GM19328 (cell line): Measurements from ENCODE around the gene RFX3.
A peak's percentile ranks its signal among the peaks of the same experiment; 100 is the strongest.

Experiments
- ATAC-seq: cut with Tn5 transposase; IDR thresholded peaks from one replicate; pipeline ENCODE4 v1.9.1; 2021; ENCODE audit warnings: mild to moderate bottlenecking, moderate library complexity; ENCODE audit not compliant: unreplicated experiment

The RFX3 gene

DNA sequence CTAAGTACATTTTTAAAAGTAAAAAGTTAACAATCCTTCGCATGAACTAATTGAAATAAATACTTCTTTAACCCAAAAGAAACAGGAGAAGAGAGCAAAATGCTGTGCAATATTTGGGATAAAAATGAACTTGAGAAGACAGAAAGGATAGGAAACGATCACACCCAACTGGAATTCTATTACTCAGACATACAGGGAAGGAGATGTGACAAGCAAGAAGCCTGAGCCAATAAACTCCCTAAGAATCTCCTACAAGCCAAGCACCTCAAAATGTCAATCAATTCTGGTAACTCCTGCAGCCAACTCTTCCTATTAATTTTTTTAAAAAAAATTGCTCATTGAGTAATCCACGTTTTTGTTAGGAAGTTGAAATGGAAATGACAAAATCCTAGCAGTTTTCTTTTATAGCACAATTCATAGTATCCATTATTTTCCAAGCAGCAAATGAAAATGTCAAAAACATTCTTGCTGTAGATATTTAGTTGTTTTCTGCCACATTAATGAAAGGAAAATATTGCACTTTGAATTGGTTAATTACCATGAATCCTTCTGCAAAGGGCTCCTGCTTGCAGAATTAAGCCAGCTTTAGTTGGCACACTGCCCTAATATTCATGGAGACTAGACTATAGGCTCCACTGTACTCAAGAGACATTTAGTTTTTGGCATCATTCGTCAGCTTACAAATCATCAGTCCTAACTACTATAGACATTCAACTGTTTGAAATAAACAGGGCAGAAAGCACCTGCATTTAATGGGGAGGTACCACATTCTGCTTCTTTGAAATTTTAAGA lies 89.0 kb downstream of the RFX3 start:
- no peak for ATAC-seq

DNA sequence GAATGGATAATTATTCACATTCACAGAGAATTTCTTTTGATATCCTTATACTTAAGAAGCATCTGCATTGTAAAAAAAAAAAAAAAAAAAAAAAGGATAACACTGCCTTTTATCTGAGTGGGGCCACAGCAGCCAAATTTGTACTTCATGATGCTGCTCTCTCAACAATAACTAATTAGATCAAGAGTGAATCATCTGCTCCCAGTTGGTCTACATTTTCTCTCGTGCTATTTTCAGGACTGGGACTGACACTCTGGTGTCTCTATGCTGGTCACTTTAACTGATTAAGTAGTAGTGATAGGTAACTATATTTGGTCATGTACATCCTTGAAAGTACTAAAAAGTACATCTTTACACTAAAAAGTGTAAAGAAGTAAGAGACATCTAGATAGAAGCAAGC lies 90.1 kb downstream of the RFX3 start:
- ATAC-seq: no peak

DNA sequence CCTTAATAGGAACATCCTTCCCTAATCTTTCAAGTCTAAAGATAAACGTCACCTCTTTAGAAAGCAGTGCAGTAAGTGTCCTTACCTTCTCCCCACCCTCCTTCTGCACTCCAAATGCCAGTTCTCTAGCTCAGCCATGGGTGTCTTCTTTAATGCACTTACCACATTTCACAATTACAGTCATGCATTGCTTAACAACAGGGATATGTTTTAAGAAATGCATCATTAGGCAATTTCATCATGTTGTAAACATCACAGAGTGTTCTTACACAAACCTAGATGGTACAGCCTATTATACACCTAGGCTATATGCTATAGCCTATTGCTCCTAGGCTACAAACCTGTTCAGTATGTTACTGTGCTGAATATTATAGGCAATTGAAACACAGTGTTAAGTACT lies 91.2 kb downstream of the RFX3 start:
- ATAC-seq: no peak

DNA sequence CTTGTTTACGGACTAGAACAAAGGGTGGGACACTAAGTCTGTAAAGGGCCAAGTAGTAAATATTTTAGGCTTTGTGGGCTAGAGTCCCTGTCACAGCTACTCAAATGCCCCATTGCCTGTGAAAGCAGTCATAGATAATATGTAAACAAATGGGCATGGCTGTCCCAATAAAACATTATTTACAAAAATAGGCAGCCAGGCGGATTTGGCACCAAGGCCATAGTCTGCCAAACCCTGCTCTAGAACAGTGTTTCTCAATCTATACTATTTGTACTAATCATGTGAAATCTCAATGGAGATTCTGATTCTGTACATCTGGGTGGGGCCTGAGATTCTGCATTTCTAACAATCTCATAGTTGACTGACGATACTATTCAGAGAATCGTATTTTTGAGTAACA lies 92.0 kb downstream of the RFX3 start:
- ATAC-seq: no peak

DNA sequence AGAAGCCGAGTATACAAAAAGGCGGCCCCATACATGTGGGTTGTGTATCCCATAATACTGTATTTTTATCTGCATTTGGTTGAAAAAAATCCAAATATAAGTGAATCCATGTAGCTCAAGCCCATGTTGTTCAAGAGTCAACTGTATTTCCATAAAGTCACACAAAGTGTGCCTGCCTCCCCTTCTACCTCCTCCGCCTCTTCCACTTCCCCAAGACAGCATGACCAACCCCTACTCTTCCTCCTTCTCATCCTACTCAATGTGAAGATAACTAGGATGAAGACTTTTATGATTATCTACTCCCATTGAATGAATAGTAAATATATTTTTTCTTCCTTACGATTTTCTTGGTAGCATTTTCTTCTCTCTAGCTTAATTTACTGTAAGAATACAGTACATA lies 92.7 kb downstream of the RFX3 start:
- ATAC-seq: no peak

DNA sequence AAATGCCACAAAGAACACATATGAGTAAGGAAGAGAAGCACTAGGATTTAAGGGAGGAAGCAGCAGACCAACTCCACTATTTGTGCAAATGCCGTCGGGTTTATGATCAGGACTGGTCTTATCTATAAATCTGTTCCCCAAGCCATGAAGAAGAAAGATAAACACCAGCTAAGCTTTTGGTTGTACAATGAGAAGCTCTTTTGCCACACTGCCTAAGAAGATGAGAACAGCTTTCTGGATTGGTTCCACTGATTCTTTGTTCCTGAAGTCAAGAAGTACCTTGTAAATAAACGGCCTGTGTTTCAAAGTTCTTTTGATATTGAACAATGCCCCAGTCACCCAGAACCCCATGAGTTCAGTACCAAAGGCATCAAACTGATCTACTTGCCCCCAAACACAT lies 93.9 kb downstream of the RFX3 start:
- ATAC-seq: no peak

DNA sequence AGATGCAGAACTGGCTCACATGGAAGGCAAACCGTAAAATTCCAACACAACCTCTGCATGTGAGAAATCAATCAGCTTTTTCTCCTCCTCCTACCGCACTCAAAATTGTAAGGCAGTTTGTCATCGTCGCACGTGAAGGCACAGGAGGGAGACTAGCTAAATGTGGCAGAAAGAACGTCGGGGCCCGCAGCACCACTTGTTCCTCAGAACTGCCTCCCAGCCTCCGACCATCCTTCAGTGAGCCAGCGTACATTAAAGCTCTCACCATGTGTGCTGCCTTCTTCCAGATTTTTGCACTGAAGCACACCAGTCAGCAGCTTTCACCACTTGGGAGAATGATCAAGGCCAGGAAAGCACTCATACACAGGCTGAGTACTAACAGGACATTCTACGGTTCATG lies 105.9 kb downstream of the RFX3 start:
- ATAC-seq: no peak

DNA sequence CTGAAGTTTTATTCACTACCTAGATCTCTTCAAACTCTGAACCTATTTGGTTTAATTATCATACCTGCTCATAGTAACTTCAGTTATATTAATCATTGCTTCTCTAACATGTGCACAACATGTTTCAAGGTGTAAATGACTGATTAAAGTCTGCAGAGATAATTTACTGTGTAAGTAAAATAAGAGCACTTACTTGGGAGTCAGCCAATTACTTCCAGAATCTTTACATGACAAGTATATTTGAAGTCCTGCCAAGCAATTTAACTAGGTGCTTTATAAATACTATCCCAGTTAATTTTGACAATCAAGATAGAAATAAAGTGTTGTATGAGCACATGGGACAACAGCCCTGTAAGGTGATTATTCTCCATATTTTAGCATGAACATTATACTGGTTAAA lies 109.9 kb downstream of the RFX3 start:
- no peak for ATAC-seq

DNA sequence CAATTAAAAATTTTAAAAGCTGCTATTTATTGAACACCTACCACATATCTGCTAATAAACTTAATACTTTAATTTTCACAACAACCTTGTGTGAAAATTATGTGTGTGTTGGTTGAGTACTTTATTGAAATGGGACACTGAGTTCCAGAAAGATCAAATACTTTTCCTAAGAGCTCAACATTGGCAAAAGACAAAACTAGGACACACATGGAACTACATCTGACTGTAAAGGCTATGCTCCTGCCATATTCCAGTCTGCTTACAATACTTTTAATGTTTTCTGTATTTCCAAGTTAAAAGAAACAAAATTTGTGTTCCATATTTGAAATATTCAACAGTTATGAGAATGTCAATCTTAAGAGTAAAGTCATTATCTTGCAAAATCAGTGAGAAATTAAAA lies 111.8 kb downstream of the RFX3 start:
- no peak for ATAC-seq

DNA sequence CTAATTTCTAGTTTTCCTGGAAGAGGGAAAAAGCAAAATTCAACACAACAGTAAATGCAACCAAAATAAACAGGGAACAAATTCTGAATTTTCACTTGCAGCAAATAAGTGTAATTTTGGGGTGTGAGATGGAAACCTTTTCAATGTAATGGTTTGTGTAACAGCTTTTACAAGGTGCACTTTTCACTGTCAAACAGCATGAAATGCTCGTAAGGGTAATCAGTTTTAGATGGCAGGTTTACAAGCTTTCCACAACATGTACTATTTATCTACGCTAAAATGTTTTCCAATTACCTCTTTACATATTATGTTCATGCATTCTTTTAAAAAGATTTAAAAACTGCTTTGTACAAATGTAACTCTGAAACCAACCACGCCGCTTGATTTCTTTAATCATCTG lies 115.3 kb downstream of the RFX3 start:
- no peak for ATAC-seq

DNA sequence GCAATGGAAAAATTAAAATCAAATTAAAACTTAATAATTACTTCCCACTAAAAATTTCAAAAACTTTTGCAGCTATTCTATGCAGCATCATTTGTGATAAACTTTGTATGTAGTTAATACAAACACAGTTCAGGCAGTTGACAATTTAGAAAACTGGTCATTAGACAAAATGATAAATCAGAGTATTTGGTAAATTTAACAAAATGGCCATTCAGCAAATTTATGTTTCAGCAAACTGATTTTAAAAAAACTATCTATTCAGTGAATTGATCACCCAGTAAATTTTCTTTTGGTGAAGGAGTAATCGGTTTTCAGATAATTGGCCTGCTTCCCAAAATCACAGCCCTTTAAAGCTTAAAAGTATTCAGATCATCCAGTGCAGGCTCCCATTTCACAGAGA lies 116.3 kb downstream of the RFX3 start:
- no peak for ATAC-seq

DNA sequence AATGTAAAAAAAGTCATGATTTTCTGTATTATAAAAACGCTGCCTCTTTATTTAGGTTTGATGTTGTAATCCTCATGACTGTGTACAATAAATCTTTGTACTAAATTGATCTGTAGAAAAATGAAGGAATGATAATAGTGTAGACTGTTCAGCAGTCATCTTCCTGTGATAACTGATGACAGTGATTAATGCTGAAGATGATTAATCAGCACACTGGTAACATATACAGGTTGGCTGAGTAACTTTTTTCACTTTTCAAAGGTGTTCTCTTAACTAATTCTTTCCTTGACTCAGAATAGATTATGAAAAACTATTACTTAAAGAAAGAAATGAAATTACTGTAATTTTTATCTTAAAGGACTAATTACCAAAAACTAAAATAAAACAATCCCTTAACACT lies 122.5 kb downstream of the RFX3 start:
- ATAC-seq: no peak

DNA sequence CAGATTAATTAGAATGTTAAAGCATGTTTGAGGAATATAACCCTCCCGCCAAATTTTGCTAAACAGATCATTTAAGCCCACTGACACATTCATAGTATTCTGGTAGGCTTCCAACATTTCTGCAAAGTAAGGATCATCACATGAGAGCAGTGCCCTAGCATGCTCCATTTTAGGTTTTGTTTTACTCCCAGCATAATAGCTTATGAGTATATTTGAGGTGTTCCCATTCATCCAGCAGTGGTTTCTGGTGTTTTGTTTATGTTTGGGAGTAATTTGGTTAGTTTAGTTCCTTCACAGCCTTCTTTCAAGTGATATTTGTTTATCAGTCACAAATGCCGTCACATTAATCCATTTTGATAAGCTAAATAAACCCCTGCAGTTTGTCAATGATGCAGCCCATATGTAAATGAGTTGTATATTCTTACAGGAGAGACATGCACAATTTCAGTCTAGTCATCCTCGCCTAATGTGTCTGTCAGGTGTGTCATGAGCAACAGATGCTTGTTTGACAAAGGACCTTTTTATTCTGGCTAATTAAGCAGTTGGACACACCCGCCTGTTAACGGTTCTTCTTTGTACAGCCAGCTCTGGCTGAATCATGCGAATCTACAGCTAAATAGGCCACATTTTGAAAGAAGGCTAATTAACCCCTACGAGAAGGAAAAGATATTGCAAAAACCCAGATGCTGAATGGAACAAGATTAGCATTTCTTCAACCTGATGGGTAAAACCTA lies 124.4 kb downstream of the RFX3 start:
- ATAC-seq: no peak

DNA sequence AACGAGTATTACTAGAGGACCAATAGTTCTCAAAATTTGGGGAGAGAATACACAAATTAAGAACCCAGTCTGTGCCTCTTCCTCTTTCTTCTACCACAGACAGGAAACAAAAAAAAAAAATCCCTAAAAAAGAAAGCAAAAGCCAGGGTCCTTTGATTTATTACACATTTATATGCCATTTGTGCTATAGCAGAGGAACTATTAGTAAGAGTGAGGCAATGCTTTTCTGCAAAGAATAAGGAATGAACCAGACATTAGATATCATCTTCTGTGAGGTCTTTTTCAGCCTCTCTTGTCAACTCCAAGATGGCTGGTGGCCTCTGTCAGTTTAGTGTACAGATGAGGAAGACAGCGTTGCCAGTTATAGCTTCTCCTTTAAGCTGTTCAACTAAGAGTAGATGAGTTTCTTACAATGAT lies 127.6 kb downstream of the RFX3 start:
- peak; percentile 73 for ATAC-seq

DNA sequence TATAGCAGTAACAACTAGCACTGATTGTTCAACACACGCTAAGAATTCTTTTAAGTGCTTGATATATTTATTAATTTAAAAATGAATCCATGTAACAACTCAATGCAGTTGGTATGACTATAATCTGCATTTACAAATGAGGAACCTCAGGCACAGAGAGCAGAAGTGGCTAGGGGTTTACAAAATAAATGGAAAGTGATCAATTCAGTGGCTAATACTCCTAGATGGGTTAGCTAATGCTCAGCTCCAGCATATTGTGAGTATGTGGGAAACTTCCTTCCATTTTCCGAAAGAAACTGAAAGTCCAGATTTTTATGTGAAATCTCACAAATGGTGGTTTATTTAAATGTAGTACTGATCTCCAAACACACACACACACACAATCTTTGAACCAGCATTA lies 128.0 kb downstream of the RFX3 start:
- peak; percentile 25 for ATAC-seq

DNA sequence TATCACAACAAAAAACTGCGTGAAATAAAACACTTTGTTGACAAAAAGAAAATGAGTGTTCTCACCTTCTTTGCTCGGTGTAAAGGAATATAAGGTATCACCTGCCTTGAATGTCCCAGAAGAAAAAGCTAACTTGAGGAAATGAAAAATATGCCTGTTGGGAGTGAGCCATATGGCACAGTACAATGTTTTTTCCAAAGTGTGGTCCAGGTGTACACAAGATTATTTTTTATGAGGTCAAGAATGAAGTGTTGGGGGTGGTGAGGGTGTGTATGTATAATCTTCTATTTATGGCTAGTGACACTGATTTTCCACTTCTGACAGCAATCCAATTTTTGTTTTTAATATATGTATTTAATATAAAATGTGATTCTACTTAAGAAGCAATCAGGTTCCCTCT lies 134.4 kb downstream of the RFX3 start:
- no peak for ATAC-seq

DNA sequence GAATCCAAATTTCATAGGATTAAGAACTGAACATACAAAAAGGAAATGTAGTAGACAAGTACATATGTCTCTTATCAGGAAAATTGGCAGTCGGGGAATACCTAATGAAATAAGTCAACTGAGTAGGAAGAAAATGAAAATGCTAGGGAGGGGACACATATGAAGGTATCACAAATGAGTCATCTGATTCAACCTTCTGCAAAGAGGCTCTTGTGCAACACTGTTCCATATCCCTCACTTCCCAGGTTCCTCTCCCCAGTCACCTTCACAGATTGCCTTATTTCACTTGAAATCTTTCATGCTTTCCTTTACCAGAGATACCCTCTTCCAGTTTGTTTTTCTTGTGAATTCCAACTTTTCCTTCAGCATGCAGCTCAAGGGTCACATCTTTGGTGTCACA lies 139.0 kb downstream of the RFX3 start:
- ATAC-seq: no peak

DNA sequence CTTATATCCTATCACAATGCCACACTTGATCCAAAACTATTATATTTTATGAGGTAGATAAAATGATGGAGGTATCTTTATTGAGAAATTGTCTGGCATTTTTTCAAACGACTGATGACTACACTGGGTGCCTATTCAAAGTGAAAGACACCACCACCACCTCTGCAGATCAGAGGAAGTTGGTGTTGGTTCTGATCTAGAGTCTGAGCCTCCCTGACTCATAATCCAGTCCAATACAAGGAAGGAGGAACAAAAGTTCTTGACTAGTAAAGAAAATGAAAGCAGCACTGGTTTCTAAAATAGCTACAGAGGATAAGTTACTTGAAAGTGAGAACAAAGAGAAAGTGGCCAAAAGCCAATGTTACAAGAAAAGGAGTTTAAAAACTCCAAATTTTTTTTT lies 139.9 kb downstream of the RFX3 start:
- no peak for ATAC-seq

DNA sequence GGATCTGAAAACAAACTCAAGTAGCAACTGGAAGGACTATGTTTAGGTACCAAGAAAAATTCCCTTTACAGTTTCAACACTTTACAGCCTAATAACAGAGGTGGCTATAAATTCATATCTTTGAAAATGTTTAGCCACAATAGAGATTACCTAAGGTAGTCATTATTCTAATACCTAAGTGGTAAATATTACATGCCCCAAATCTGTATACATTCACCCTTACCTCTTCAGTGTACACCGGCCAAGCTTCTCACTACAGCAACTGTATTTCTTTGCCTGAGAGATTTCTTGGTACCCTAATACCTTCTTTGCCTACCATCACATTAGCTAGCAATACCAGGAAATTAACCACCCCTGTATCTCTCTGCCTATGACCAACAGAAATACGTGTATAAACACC lies 154.0 kb downstream of the RFX3 start:
- no peak for ATAC-seq

DNA sequence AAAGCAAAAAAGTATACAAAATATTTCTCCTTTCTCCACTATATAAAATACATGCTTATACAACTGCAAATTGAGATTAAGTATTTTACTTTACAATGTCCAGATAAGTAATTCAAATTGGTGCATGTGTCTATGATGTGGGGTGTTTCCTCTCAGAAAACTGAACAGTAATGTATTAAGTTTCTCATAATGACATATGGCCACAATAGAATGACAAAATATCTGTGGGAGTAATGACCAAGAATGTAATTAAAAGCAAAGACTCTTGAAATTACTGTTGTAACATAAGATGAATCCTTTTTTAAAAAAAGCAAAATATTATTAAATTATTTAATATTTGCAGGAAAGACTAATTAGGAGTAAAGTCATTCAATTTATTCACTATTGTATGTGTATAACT lies 155.1 kb downstream of the RFX3 start:
- ATAC-seq: no peak

DNA sequence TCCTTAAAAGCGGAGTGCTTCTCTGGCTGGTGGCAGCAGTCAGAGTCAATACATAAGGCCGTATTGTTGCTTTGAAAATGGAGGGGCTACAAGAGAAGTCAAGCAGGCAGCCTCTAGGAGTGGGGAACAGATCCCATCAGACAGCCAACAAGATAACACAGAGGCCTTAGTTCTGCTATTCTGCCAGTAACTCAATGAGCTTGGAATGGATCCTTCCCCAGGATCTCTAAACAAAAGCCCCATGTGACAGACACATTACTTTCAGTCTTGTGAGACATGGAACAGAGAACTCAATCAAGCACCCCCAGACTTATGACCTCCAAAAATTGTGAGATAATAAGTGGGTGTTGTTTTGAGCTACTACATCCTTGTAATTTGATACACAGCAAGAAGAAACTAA lies 158.6 kb downstream of the RFX3 start:
- no peak for ATAC-seq

DNA sequence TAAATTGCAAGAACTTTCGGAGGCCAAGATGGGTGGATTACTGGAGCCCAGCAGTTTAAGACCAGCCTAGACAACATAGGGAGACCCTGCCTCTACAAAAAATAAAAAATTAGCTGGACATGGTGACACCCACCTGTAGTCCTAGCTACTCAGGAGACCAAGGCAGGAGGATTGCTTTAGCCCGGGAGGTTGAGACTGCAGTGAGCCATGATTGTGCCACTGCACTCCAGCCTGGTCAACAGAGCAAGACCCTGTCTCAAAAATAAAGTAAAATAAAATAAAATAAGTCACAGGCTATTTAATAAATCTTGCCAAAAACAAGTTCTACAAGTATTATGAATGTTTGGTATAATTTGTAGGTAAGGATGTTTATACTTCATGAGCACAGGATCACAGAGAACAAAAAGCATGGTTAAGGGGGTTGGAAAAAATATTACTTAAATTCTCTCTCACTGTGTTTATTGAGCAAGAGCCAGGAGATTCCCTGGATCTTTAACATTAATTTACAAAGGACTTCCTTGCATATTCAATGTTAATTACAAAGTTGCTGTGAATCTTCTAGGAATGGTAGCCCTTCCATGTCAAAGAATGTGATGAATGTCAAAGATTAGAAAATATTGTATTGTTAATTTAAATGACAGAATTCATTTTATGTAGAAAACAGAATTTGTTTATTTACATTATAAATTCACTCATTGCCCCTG lies 164.0 kb downstream of the RFX3 start:
- no peak for ATAC-seq
